Measurements from ENCODE around the gene TMEM117.

TMEM117 gene

GRCh38 chr12:43797561-43798217, 38.2 kb upstream of the TMEM117 start:
- Histone ChIP-seq H3K9ac (ENCODE audit: low read length) (no peak overlapping the region), H3K79me2 (ENCODE audit: low read length) (peaks cover 3% of the 10 kb centered on the region; the same call in 1 of the 2 replicates), H2AFZ (ENCODE audit: low read depth, low read length) (no peak overlapping the region), H3K4me3 (ENCODE audit: low read length) (no peak overlapping the region), H4K20me1 (ENCODE audit: insufficient read depth, low read length) (no peaks in the 10 kb centered on the region), H3K27me3 (ENCODE audit: low read depth, low read length) (no peaks in the 10 kb centered on the region), H3K4me1 (ENCODE audit: low read length) (peaks cover 24% of the 10 kb centered on the region), H3K36me3 (replicated peaks; ENCODE audit: low read depth, low read length) (peaks cover 41% of the 10 kb centered on the region), H3K4me2 (ENCODE audit: low read length) (no peak overlapping the region), H3K27ac (ENCODE audit: low read length) (no peak overlapping the region), H3K9me3 (ENCODE audit: insufficient read depth, low read length) (no peaks in the 10 kb centered on the region)
- TF ChIP-seq CTCF (IDR thresholded peaks at IDR 0.05; ENCODE audit: low read depth, low read length) = no peak
- no peak for TF ChIP-seq EZH2phosphoT487 (IDR thresholded peaks at IDR 0.05; ENCODE audit: low read depth)

- TF ChIP-seq CTCF (IDR thresholded peaks at IDR 0.05; ENCODE audit: low read depth, low read length) = no peak
- TF ChIP-seq EZH2phosphoT487 (IDR thresholded peaks at IDR 0.05; ENCODE audit: low read depth) = no peak
- Histone ChIP-seq H3K27me3 (ENCODE audit: low read depth, low read length) (no peaks in the 10 kb centered on the region), H4K20me1 (ENCODE audit: insufficient read depth, low read length) (peaks cover 9% of the 10 kb centered on the region), H3K4me3 (ENCODE audit: low read length) (peak overlapping the region; percentile 98), H3K27ac (ENCODE audit: low read length) (peak overlapping the region; percentile 84), H3K79me2 (ENCODE audit: low read length) (peaks cover 44% of the 10 kb centered on the region), H2AFZ (ENCODE audit: low read depth, low read length) (peak overlapping the region; percentile 12), H3K9ac (ENCODE audit: low read length) (peak overlapping the region; percentile 92), H3K36me3 (replicated peaks; ENCODE audit: low read depth, low read length) (peaks cover 19% of the 10 kb centered on the region), H3K9me3 (ENCODE audit: insufficient read depth, low read length) (no peaks in the 10 kb centered on the region), H3K4me1 (ENCODE audit: low read length) (peaks cover 22% of the 10 kb centered on the region), H3K4me2 (ENCODE audit: low read length) (peak overlapping the region; percentile 95)
These were observed 30.6 kb upstream of the TMEM117 start for GRCh38 chr12:43805149-43805859.

GRCh38 chr12:43805860-43806736, 29.8 kb upstream of the TMEM117 start, which contains the start of gene TWF1:
Gene TWF1, minus strand, starts transcription at chr12:43806317. Its CDS starts 72 bp downstream, at chr12:43806245.
- H3K9ac ChIP-seq (ENCODE audit: low read length) = peak within 1 kb of the TSS; percentile 92
- peak within 1 kb of the TSS; percentile 98 for H3K4me3 ChIP-seq (ENCODE audit: low read length)
- H3K27ac ChIP-seq (ENCODE audit: low read length) = peak within 1 kb of the TSS; percentile 84
- peak within 1 kb of the TSS; percentile 81 for H2AFZ ChIP-seq (ENCODE audit: low read depth, low read length)
- H3K27me3 ChIP-seq (ENCODE audit: low read depth, low read length) = no peaks in the 10 kb centered on the region
- peaks cover 44% of the 10 kb centered on the region for H3K79me2 ChIP-seq (ENCODE audit: low read length)
- no peak for TF ChIP-seq EZH2phosphoT487 (IDR thresholded peaks at IDR 0.05; ENCODE audit: low read depth)
- no peak for TF ChIP-seq CTCF (IDR thresholded peaks at IDR 0.05; ENCODE audit: low read depth, low read length)
- peak within 1 kb of the TSS; percentile 95 for H3K4me2 ChIP-seq (ENCODE audit: low read length)
- no peaks in the 10 kb centered on the region for H3K9me3 ChIP-seq (ENCODE audit: insufficient read depth, low read length)
- peaks cover 9% of the 10 kb centered on the region for H4K20me1 ChIP-seq (ENCODE audit: insufficient read depth, low read length)
- H3K4me1 ChIP-seq (ENCODE audit: low read length) = peaks cover 22% of the 10 kb centered on the region
- peaks cover 12% of the 10 kb centered on the region for H3K36me3 ChIP-seq (replicated peaks; ENCODE audit: low read depth, low read length)
